Stimulated activated CD8-positive, alpha-beta memory T cell treated with anti-CD3 and anti-CD28 coated beads, Interleukin-12 subunit alpha, Interleukin-12 subunit beta, amount 100 ng/mL, for 24 hours (primary cell): ENCODE data around the gene APOD.

Experiments
- DNase-seq: peaks from one replicate; pipeline ENCODE4 v3.0.0-alpha.2; 2020; ENCODE audit errors: extremely low read depth

APOD gene

GRCh38 chr3:195524171-195524896, 59.4 kb downstream of the APOD start:
- no peak for DNase-seq

GRCh38 chr3:195522254-195523023, 61.3 kb downstream of the APOD start:
- no peak for DNase-seq
